Measurements from ENCODE around the gene ISLR. TPM values are rescaled to one million over a fixed set of nuclear protein-coding genes. Genes with fewer than 3 reads are reported as not detected.

Gene ISLR
- total RNA-seq, 1 experiment from 2014 or later = not detected

GRCh38 chr15:74132681-74133651, 40.5 kb upstream of the ISLR start:
- Histone ChIP-seq H3K27ac (ENCODE audit: low read length) (no peak overlapping the region), H2AFZ (ENCODE audit: low read length) (no peak overlapping the region), H3K4me1 (ENCODE audit: insufficient read depth, low read length) (peaks cover 14% of the 10 kb centered on the region; the same call in 1 of the 2 replicates), H3K9me3 (ENCODE audit: low read length) (no peaks in the 10 kb centered on the region), H3K36me3 (ENCODE audit: low read depth, low read length) (no peaks in the 10 kb centered on the region), H3K79me2 (ENCODE audit: low read length) (no peaks in the 10 kb centered on the region), H4K20me1 (ENCODE audit: low read length) (no peaks in the 10 kb centered on the region), H3K4me3 (ENCODE audit: low read length) (no peak overlapping the region), H3K27me3 (ENCODE audit: low read length) (peaks cover 42% of the 10 kb centered on the region), H3K9me2 (replicated peaks; ENCODE audit: low read length) (no peaks in the 10 kb centered on the region), H3F3A (ENCODE audit: low read length, unreplicated experiment) (no peaks in the 10 kb centered on the region), H3K4me2 (ENCODE audit: low read length) (no peak overlapping the region), H3K9ac (ENCODE audit: low read length) (no peak overlapping the region)
- TF ChIP-seq EZH2 (IDR thresholded peaks at IDR 0.05; ENCODE audit: low read length, unreplicated experiment) = no peak
- TF ChIP-seq EZH2phosphoT487 (IDR thresholded peaks at IDR 0.05; ENCODE audit: borderline replicate concordance, low read length) = no peak
- TF ChIP-seq CTCF (conservative IDR thresholded peaks at IDR 0.05; ENCODE audit: low read depth, low read length) = no peak
- no TSS peak for BruUV-seq (replicated peaks)
- POLR2A ChIA-PET (ENCODE audit: unreplicated experiment) = no interaction called here
- ATAC-seq = no peak
- intact Hi-C loops (cut with micrococcal nuclease) = no loop called here
- no peak for DNase-seq
- CTCF ChIA-PET = no interaction called here

- no peaks in the 10 kb centered on the region for H3F3A ChIP-seq (ENCODE audit: low read length, unreplicated experiment)
- H3K79me2 ChIP-seq (ENCODE audit: low read length) = no peaks in the 10 kb centered on the region
- no peak overlapping the region for H3K27ac ChIP-seq (ENCODE audit: low read length)
- TF ChIP-seq CTCF (conservative IDR thresholded peaks at IDR 0.05; ENCODE audit: low read depth, low read length) (no peak), EZH2phosphoT487 (IDR thresholded peaks at IDR 0.05; ENCODE audit: borderline replicate concordance, low read length) (no peak), EZH2 (IDR thresholded peaks at IDR 0.05; ENCODE audit: low read length, unreplicated experiment) (no peak)
- H3K36me3 ChIP-seq (ENCODE audit: low read depth, low read length) = no peaks in the 10 kb centered on the region
- no peak overlapping the region for H2AFZ ChIP-seq (ENCODE audit: low read length)
- no peak for ATAC-seq
- no peaks in the 10 kb centered on the region for H3K9me2 ChIP-seq (replicated peaks; ENCODE audit: low read length)
- H3K4me1 ChIP-seq (ENCODE audit: insufficient read depth, low read length) = peaks cover 14% of the 10 kb centered on the region; the same call in 1 of the 2 replicates
- ChIA-PET POLR2A (ENCODE audit: unreplicated experiment) (no interaction called here), CTCF (interaction anchor here (1.3 kb wide), 1 partner anchor 174 kb away, joined by 4 read pairs; no protein-coding TSS in a partner anchor)
- peaks cover 33% of the 10 kb centered on the region for H3K27me3 ChIP-seq (ENCODE audit: low read length)
- no peak overlapping the region for H3K4me3 ChIP-seq (ENCODE audit: low read length)
- BruUV-seq (replicated peaks) = no TSS peak
- no peak for DNase-seq
- intact Hi-C loops (cut with micrococcal nuclease) = no loop called here
- no peaks in the 10 kb centered on the region for H4K20me1 ChIP-seq (ENCODE audit: low read length)
- H3K4me2 ChIP-seq (ENCODE audit: low read length) = no peak overlapping the region
- H3K9ac ChIP-seq (ENCODE audit: low read length) = no peak overlapping the region
- no peaks in the 10 kb centered on the region for H3K9me3 ChIP-seq (ENCODE audit: low read length)
These were observed 39.7 kb upstream of the ISLR start for GRCh38 chr15:74133694-74134386.
